ENCODE results near the gene HMGN3. TPM values are rescaled to one million over a fixed set of nuclear protein-coding genes. Genes with fewer than 3 reads are reported as not detected.
A peak's percentile ranks its signal among the peaks of the same experiment; 100 is the strongest.

Gene HMGN3
- total RNA-seq, 1 experiment from 2014 or later: 183 TPM

- DNase-seq: peak; percentile 91
- no peak overlapping the region for H2BK12ac ChIP-seq (ENCODE audit: insufficient read length, low read depth, low read length)
- no peaks in the 10 kb centered on the region for H4K20me1 ChIP-seq (ENCODE audit: control insufficient read depth, insufficient read depth, insufficient read length)
- no peak overlapping the region for H4K5ac ChIP-seq (ENCODE audit: insufficient read length, low read depth, low read length)
- Mint-ChIP-seq H3K4me3 (no peak overlapping the region), H3K4me1 (peaks cover 11 to 12% of the 10 kb centered on the region in 2 experiments; a peak in 3 of 4 replicates), H3K27ac (no peak overlapping the region), H3K27me3 (ENCODE audit: low read depth) (no peaks in the 10 kb centered on the region), H3K36me3 (ENCODE audit: insufficient read depth in 1 of 3, low read depth in 3 of 3) (peaks cover 0 to 7% (median 6%) of the 10 kb centered on the region in 3 experiments; a peak in 1 of 7 replicates), H3K9me3 (no peaks in the 10 kb centered on the region)
- peak overlapping the region; percentile 52 for H3K18ac ChIP-seq (ENCODE audit: insufficient read length, low read depth, low read length)
- no peaks in the 10 kb centered on the region for H3K9me3 ChIP-seq (ENCODE audit: control insufficient read depth, low read depth, low read length)
- H2BK120ac ChIP-seq (ENCODE audit: low read depth, low read length, poor library complexity, severe bottlenecking): no peak overlapping the region
- no peaks in the 10 kb centered on the region for H3K79me1 ChIP-seq (ENCODE audit: insufficient read depth, low read depth, low read length, poor library complexity, severe bottlenecking)
- no peak overlapping the region for H3K9ac ChIP-seq (ENCODE audit: extremely low read depth, insufficient read length, low read length)
- H3K4me2 ChIP-seq (ENCODE audit: insufficient read depth, insufficient read length, low read length): peak overlapping the region; percentile 39
- H2AFZ ChIP-seq (ENCODE audit: low read length): no peak overlapping the region
- no peaks in the 10 kb centered on the region for H3K27me3 ChIP-seq (ENCODE audit: insufficient read depth, low read length)
- no CpG with 5 or more reads among the region's 5 CpGs for WGBS (ENCODE audit: extremely low coverage, insufficient read length, low lambda C conversion rate)
- no peak overlapping the region for H2BK20ac ChIP-seq (ENCODE audit: low read depth, low read length, poor library complexity, severe bottlenecking)
- H2AK5ac ChIP-seq (ENCODE audit: insufficient read length, low read length): peak overlapping the region; percentile 9
- no peak overlapping the region for H4K8ac ChIP-seq (replicated peaks; ENCODE audit: insufficient read length, low read depth, low read length)
- no peak overlapping the region for H3K14ac ChIP-seq (ENCODE audit: insufficient read depth, low read length)
- peaks cover 8% of the 10 kb centered on the region; the same call in 1 of the 2 replicates for H3K4me1 ChIP-seq (ENCODE audit: insufficient read depth, low read length)
- no peak overlapping the region for H3K4ac ChIP-seq (ENCODE audit: low read depth, low read length)
- no peak overlapping the region for H3T11ph ChIP-seq (ENCODE audit: low read length)
- no peak overlapping the region for H4K91ac ChIP-seq (ENCODE audit: insufficient read length, low read depth, low read length)
- H2BK15ac ChIP-seq (ENCODE audit: low read depth, low read length): no peak overlapping the region
- no peaks in the 10 kb centered on the region for H3K23me2 ChIP-seq (ENCODE audit: insufficient read length, low read depth, low read length, poor library complexity, severe bottlenecking)
- no peaks in the 10 kb centered on the region for H3K79me2 ChIP-seq (ENCODE audit: insufficient read depth, low read length)
- TF ChIP-seq CTCF (conservative IDR thresholded peaks at IDR 0.05): no peak
- H3K27ac ChIP-seq (ENCODE audit: insufficient read length, low read depth, low read length): peak overlapping the region; percentile 99
- peak overlapping the region; percentile 42 for H2BK5ac ChIP-seq (ENCODE audit: insufficient read length, low read length)
- H3K23ac ChIP-seq (ENCODE audit: insufficient read length, low read depth, low read length): no peak overlapping the region
- H3K56ac ChIP-seq (ENCODE audit: insufficient read length, low read depth, low read length): no peak overlapping the region
Observed at GRCh38 chr6:79152269-79152737, 82.2 kb downstream of the HMGN3 start.

Other genes starting within 250 kb of the HMGN3 start
- 51.0 and 53.6 TPM in 2 replicates for gene PHIP, start 156.4 kb downstream of the HMGN3 start, total RNA-seq (2021)

Measured in H9 (cell line).